ENCODE data around the gene NTNG2.

The NTNG2 gene

DNA sequence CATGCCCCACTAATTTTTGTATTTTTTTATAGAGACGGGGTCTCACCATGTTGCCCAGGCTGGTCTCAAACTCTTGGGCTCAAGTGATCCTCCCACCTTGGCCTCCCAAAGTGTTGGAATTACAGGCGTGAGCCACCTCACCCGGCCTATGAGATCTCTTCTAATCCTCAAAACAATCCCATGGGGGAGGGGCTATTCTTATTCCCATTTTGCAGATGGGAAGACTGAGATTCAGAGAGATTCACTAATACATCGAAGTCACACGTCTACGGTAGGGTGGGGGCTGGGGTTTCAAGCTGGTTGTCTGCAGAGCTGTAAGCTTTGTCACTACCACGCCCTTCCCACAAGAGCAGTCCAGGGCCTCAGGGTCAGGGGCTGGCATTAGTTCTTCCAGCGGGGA, 14.0 kb upstream of the NTNG2 start:
- H3K9me3 ChIP-seq (ENCODE audit: low read length): no peaks in the 10 kb centered on the region
- TF ChIP-seq EZH2 (IDR thresholded peaks at IDR 0.05; ENCODE audit: borderline replicate concordance, low read length): no peak
- TF ChIP-seq, protein P1, sequence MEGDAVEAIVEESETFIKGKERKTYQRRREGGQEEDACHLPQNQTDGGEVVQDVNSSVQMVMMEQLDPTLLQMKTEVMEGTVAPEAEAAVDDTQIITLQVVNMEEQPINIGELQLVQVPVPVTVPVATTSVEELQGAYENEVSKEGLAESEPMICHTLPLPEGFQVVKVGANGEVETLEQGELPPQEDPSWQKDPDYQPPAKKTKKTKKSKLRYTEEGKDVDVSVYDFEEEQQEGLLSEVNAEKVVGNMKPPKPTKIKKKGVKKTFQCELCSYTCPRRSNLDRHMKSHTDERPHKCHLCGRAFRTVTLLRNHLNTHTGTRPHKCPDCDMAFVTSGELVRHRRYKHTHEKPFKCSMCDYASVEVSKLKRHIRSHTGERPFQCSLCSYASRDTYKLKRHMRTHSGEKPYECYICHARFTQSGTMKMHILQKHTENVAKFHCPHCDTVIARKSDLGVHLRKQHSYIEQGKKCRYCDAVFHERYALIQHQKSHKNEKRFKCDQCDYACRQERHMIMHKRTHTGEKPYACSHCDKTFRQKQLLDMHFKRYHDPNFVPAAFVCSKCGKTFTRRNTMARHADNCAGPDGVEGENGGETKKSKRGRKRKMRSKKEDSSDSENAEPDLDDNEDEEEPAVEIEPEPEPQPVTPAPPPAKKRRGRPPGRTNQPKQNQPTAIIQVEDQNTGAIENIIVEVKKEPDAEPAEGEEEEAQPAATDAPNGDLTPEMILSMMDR (IDR thresholded peaks at IDR 0.05; ENCODE audit: low read length): no peak
- H3K9me2 ChIP-seq (ENCODE audit: low read depth, low read length): no peaks in the 10 kb centered on the region
- H3K4me2 ChIP-seq (ENCODE audit: low read length): no peak overlapping the region
- H3K79me2 ChIP-seq (ENCODE audit: insufficient read depth, low read length): no peaks in the 10 kb centered on the region
- H3F3A ChIP-seq (ENCODE audit: insufficient read depth, low read length): no peaks in the 10 kb centered on the region
- H3K27me3 ChIP-seq (ENCODE audit: insufficient read depth, low read length): peaks cover 6% of the 10 kb centered on the region; the same call in 1 of the 2 replicates
- H4K20me1 ChIP-seq (ENCODE audit: insufficient read depth, low read length): no peaks in the 10 kb centered on the region
- H2AFZ ChIP-seq (ENCODE audit: low read length): no peak overlapping the region
- H3K4me3 ChIP-seq (ENCODE audit: low read depth, low read length, poor library complexity, severe bottlenecking): no peak overlapping the region
- no peaks in the 10 kb centered on the region for H3K4me1 ChIP-seq (ENCODE audit: insufficient read depth, low read length, severe bottlenecking)
- H3K36me3 ChIP-seq (ENCODE audit: insufficient read depth, low read length): no peaks in the 10 kb centered on the region
- H3K9ac ChIP-seq (ENCODE audit: low read length): no peak overlapping the region
- no peak overlapping the region for H3K27ac ChIP-seq (ENCODE audit: low read depth, low read length, poor library complexity, severe bottlenecking)

DNA sequence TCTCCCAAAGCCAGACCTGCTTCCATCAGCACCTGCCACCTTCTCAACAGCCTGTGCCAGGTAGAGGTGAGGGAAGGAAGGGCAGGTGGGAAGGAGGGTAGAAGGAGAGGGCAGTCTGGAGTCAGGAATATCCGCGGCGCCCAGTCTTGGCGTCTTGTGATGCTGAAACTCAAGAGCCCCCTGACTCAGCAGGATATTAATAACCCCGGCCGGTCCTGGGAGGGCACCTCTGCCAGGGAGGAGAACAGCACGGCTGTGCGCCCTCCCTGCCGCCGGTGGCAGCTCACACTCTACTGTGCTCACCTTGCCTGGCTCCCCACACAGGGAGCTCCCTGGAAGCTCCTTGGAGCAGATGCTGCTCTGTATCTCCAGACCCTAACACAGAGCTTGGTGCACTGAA, 11.6 kb upstream of the NTNG2 start:
- no peak for TF ChIP-seq EZH2 (IDR thresholded peaks at IDR 0.05; ENCODE audit: borderline replicate concordance, low read length)
- TF ChIP-seq, protein P1 (IDR thresholded peaks at IDR 0.05; ENCODE audit: low read length): no peak
- no peaks in the 10 kb centered on the region for H3K9me3 ChIP-seq (ENCODE audit: low read length)
- no peak overlapping the region for H3K4me2 ChIP-seq (ENCODE audit: low read length)
- no peaks in the 10 kb centered on the region for H3K36me3 ChIP-seq (ENCODE audit: insufficient read depth, low read length)
- H3K27ac ChIP-seq (ENCODE audit: low read depth, low read length, poor library complexity, severe bottlenecking): no peak overlapping the region
- H2AFZ ChIP-seq (ENCODE audit: low read length): no peak overlapping the region
- H4K20me1 ChIP-seq (ENCODE audit: insufficient read depth, low read length): no peaks in the 10 kb centered on the region
- no peaks in the 10 kb centered on the region for H3K4me1 ChIP-seq (ENCODE audit: insufficient read depth, low read length, severe bottlenecking)
- H3K79me2 ChIP-seq (ENCODE audit: insufficient read depth, low read length): no peaks in the 10 kb centered on the region
- H3K9me2 ChIP-seq (ENCODE audit: low read depth, low read length): no peaks in the 10 kb centered on the region
- no peak overlapping the region for H3K4me3 ChIP-seq (ENCODE audit: low read depth, low read length, poor library complexity, severe bottlenecking)
- 0 out of 2 replicates have a peak, but pooled peaks cover 7% of the 10 kb centered on the region for H3K27me3 ChIP-seq (ENCODE audit: insufficient read depth, low read length)
- no peak overlapping the region for H3K9ac ChIP-seq (ENCODE audit: low read length)
- no peaks in the 10 kb centered on the region for H3F3A ChIP-seq (ENCODE audit: insufficient read depth, low read length)

DNA sequence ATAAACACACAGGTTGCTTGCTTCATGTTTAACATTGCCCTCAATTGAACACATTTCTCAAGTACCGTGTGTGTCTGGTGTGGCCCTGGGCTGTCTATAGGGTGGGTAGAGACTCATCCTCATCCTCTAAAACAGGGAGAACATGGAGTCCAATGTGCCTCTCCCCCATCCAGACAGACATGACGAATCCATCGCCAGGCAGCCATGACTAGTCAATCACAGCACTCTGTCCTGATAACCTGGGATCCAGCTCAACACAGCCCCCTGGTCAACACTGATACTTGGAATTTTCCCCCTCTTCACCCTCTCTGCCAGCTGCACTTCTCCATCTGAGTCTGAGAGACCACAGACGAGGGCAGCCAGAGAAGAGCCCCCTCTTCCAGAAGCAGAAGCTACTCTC, 10.7 kb upstream of the NTNG2 start:
- no peak overlapping the region for H3K9ac ChIP-seq (ENCODE audit: low read length)

More for the DNA sequence above, 10.7 kb upstream of the NTNG2 start:
- H2AFZ ChIP-seq (ENCODE audit: low read length): no peak overlapping the region
- no peaks in the 10 kb centered on the region for H3K9me2 ChIP-seq (ENCODE audit: low read depth, low read length)
- H3K4me1 ChIP-seq (ENCODE audit: insufficient read depth, low read length, severe bottlenecking): no peaks in the 10 kb centered on the region
- TF ChIP-seq, protein P1 (IDR thresholded peaks at IDR 0.05; ENCODE audit: low read length): no peak
- TF ChIP-seq EZH2 (IDR thresholded peaks at IDR 0.05; ENCODE audit: borderline replicate concordance, low read length): no peak
- H3F3A ChIP-seq (ENCODE audit: insufficient read depth, low read length): no peaks in the 10 kb centered on the region
- no peak overlapping the region for H3K4me3 ChIP-seq (ENCODE audit: low read depth, low read length, poor library complexity, severe bottlenecking)
- H4K20me1 ChIP-seq (ENCODE audit: insufficient read depth, low read length): no peaks in the 10 kb centered on the region
- no peak overlapping the region for H3K4me2 ChIP-seq (ENCODE audit: low read length)
- H3K27me3 ChIP-seq (ENCODE audit: insufficient read depth, low read length): 0 out of 2 replicates have a peak, but pooled peaks cover 7% of the 10 kb centered on the region
- no peak overlapping the region for H3K27ac ChIP-seq (ENCODE audit: low read depth, low read length, poor library complexity, severe bottlenecking)
- H3K79me2 ChIP-seq (ENCODE audit: insufficient read depth, low read length): no peaks in the 10 kb centered on the region
- H3K36me3 ChIP-seq (ENCODE audit: insufficient read depth, low read length): no peaks in the 10 kb centered on the region
- H3K9me3 ChIP-seq (ENCODE audit: low read length): no peaks in the 10 kb centered on the region

All from OCI-LY1 (cell line).